ENCODE data around the gene P2RX1.

The P2RX1 gene

GRCh38 chr17:3907483-3908216 lies 8.6 kb downstream of the P2RX1 start:
- no peak for DNase-seq (ENCODE audit: low read depth in 2 of 2)

- DNase-seq (ENCODE audit: low read depth in 2 of 2): no peak
Measured at GRCh38 chr17:3906881-3907280, 9.4 kb downstream of the P2RX1 start.

GRCh38 chr17:3905017-3905520 lies 11.2 kb downstream of the P2RX1 start:
- DNase-seq (ENCODE audit: low read depth in 2 of 2): no peak

GRCh38 chr17:3904501-3904900 lies 11.8 kb downstream of the P2RX1 start:
- DNase-seq (ENCODE audit: low read depth in 2 of 2): no peak

- DNase-seq (ENCODE audit: low read depth in 2 of 2): no peak
Measured at GRCh38 chr17:3903881-3904290, 12.4 kb downstream of the P2RX1 start.

GRCh38 chr17:3903051-3903825 lies 13.0 kb downstream of the P2RX1 start:
- no peak for DNase-seq (ENCODE audit: low read depth in 2 of 2)

- no peak for DNase-seq (ENCODE audit: low read depth in 2 of 2)
Measured at GRCh38 chr17:3900646-3901045, 15.6 kb downstream of the P2RX1 start.

GRCh38 chr17:3897731-3898130 lies 18.5 kb downstream of the P2RX1 start:
- no peak for DNase-seq (ENCODE audit: low read depth in 2 of 2)

- no peak for DNase-seq (ENCODE audit: low read depth in 2 of 2)
Measured at GRCh38 chr17:3896968-3897235, 19.4 kb downstream of the P2RX1 start.

- no peak for DNase-seq (ENCODE audit: low read depth in 2 of 2)
Measured at GRCh38 chr17:3896108-3896967, 19.9 kb downstream of the P2RX1 start.

GRCh38 chr17:3895354-3895753 lies 20.9 kb downstream of the P2RX1 start:
- no peak for DNase-seq (ENCODE audit: low read depth in 2 of 2)

GRCh38 chr17:3894911-3895343 lies 21.3 kb downstream of the P2RX1 start:
- DNase-seq (ENCODE audit: low read depth in 2 of 2): no peak

GRCh38 chr17:3894188-3894587 lies 22.1 kb downstream of the P2RX1 start:
- DNase-seq (ENCODE audit: low read depth in 2 of 2): no peak

- no peak for DNase-seq (ENCODE audit: low read depth in 2 of 2)
Measured at GRCh38 chr17:3893720-3894116, 22.5 kb downstream of the P2RX1 start.

GRCh38 chr17:3893003-3893719 lies 23.1 kb downstream of the P2RX1 start, which contains the start of gene CAMKK1:
CAMKK1 (minus strand) TSS chr17:3893053; CDS start chr17:3885687, 7,366 bp downstream.
- peak; percentile 85 to 90 for DNase-seq (ENCODE audit: low read depth in 2 of 2)

GRCh38 chr17:3892095-3892998 lies 23.9 kb downstream of the P2RX1 start:
- DNase-seq (ENCODE audit: low read depth in 2 of 2): peak; percentile 44 to 49

- no peak for DNase-seq (ENCODE audit: low read depth in 2 of 2)
Measured at GRCh38 chr17:3891626-3892094, 24.6 kb downstream of the P2RX1 start.

- DNase-seq (ENCODE audit: low read depth in 2 of 2): no peak
Measured at GRCh38 chr17:3890878-3891219, 25.4 kb downstream of the P2RX1 start.

GRCh38 chr17:3890082-3890877 lies 26.0 kb downstream of the P2RX1 start:
- peak in 1 of 2 donors; percentile 22 for DNase-seq (ENCODE audit: low read depth in 2 of 2)
